HG02571 (cell line): ENCODE data around the gene RADIL.

Experiments
- ATAC-seq: cut with Tn5 transposase; IDR thresholded peaks from one replicate; pipeline ENCODE4 v1.9.1; 2021; ENCODE audit warnings: mild to moderate bottlenecking, moderate library complexity; ENCODE audit not compliant: unreplicated experiment

Gene RADIL

GRCh38 chr7:4763091-4763793, 120.3 kb downstream of the RADIL start:
- ATAC-seq = no peak

GRCh38 chr7:4762121-4763055, 121.1 kb downstream of the RADIL start:
- no peak for ATAC-seq

DNA sequence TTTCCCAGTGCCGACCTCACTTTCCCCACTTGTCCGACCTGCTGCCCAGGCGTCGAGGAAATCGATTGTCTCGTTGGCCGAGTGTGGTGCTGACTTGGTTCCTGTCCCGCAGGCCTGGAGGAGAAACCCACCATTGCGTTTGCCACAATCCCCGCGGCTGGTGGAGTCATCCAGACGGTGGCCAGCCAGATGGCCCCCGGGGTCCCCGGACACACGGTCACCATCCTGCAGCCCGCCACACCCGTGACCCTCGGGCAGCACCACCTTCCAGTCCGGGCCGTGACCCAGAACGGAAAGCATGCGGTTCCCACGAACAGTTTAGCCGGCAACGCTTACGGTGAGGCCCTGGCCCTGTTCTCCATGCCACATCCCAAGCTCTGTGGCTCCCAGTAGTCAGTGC, 122.6 kb downstream of the RADIL start:
- no peak for ATAC-seq

- ATAC-seq = no peak
Measured at GRCh38 chr7:4759211-4759610, 124.3 kb downstream of the RADIL start.

GRCh38 chr7:4758791-4759190, 124.7 kb downstream of the RADIL start:
- no peak for ATAC-seq

GRCh38 chr7:4758111-4758510, 125.4 kb downstream of the RADIL start:
- no peak for ATAC-seq

- ATAC-seq = no peak
Measured at GRCh38 chr7:4755045-4755444, 128.5 kb downstream of the RADIL start.

DNA sequence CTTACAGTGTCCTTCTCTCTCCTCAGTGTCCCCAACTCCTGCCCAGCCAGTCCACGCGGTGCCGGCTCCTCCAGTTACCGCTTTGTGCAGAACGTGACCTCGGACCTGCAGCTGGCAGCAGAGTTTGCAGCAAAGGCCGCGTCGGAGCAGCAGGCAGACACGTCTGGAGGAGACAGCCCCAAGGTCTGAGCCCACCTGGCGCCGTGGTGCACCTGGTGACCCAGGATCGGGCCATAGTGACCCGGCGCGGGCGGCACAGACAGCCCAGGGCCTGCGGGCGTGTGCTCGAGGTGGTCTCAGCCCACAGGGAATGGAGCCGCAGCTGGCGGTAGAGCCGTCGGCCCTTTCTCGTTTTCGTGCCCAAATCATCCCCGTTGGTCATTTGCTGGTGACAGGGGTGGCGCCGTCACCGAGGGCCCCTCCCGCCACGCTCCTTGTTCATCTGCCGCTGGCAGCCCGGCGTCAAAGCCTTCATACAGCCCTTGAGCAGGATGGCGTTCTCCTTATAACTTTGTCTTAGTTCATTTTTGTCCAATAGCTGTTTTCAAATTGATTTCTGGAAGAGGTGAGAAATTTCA, 129.0 kb downstream of the RADIL start:
- no peak for ATAC-seq

GRCh38 chr7:4753598-4754432, 129.7 kb downstream of the RADIL start:
- peak; percentile 69 for ATAC-seq

- no peak for ATAC-seq
Measured at GRCh38 chr7:4751398-4751947, 132.0 kb downstream of the RADIL start.

GRCh38 chr7:4749798-4750197, 133.7 kb downstream of the RADIL start:
- no peak for ATAC-seq

GRCh38 chr7:4749363-4749762, 134.2 kb downstream of the RADIL start:
- ATAC-seq = no peak
